Cardiac fibroblast (primary cell): Measurements from ENCODE around the gene GABRG1.
A peak's percentile ranks its signal among the peaks of the same experiment; 100 is the strongest.

Experiments
- DNase-seq, 2 donors: peaks; one replicate each; pipeline versions ENCODE4 v3.0.0 to v3.0.0-alpha.2; 2010; ENCODE audit warnings: low read depth in 2 of 2
- H3K4me3 ChIP-seq, 2 donors: replicated peaks in 1 of 2; 1 replicate in 1 of 2; 2 replicates in 1 of 2; pipeline ENCODE4 v1.5.1; 2011; ENCODE audit warnings: low read depth in 2 of 2, low read length in 2 of 2, mild to moderate bottlenecking in 2 of 2, moderate library complexity in 1 of 2
- CTCF ChIP-seq: IDR thresholded peaks from one replicate; pipeline ENCODE4 v1.5.1; 2011; ENCODE audit warnings: low read depth, mild to moderate bottlenecking, low read length, inconsistent platforms

Gene GABRG1

GRCh38 chr4:46073778-46074177, 50.1 kb downstream of the GABRG1 start:
- no peak for TF ChIP-seq CTCF
- H3K4me3 ChIP-seq: no peak overlapping the region
- no peak for DNase-seq

- DNase-seq: no peak
- no peak for TF ChIP-seq CTCF
- no peak overlapping the region for H3K4me3 ChIP-seq
Observed at GRCh38 chr4:46051392-46051791, 72.5 kb downstream of the GABRG1 start.

- no peak for DNase-seq
- no peak for TF ChIP-seq CTCF
Observed at GRCh38 chr4:46032056-46032455, 91.8 kb downstream of the GABRG1 start.

GRCh38 chr4:46016306-46016705, 107.5 kb downstream of the GABRG1 start:
- H3K4me3 ChIP-seq: no peak overlapping the region
- DNase-seq: peak in 1 of 2 donors; percentile 2
- no peak for TF ChIP-seq CTCF

More at GRCh38 chr4:46032056-46032455, 91.8 kb downstream of the GABRG1 start:
- H3K4me3 ChIP-seq: no peak overlapping the region

- DNase-seq: no peak
- no peak for TF ChIP-seq CTCF
- H3K4me3 ChIP-seq: no peak overlapping the region
Observed at GRCh38 chr4:45992728-45993127, 131.1 kb downstream of the GABRG1 start.

- H3K4me3 ChIP-seq: no peak overlapping the region
- DNase-seq: no peak
- no peak for TF ChIP-seq CTCF
Observed at GRCh38 chr4:45989775-45990174, 134.1 kb downstream of the GABRG1 start.

GRCh38 chr4:45987858-45988257, 136.0 kb downstream of the GABRG1 start:
- TF ChIP-seq CTCF: no peak
- no peak overlapping the region for H3K4me3 ChIP-seq
- no peak for DNase-seq
